GM13976 (cell line): ENCODE data around the gene RSU1.

ENCODE experiments used
- DNase-seq: peaks from one replicate; pipeline ENCODE4 v3.0.0; 2012; ENCODE audit warnings: low spot score
- in situ Hi-C: fragments of 300-500 bp; cut with MboI; formaldehyde crosslinking; loops from one replicate; pipeline ENCODE4 v1.12.0; 2022; ENCODE audit warnings: low sequenced_read_pairs, mixed read lengths, inconsistent platforms; ENCODE audit not compliant: unreplicated experiment
- TF ChIP-seq, protein P1 (sequence below): IDR thresholded peaks from 2 replicates; pipeline ENCODE4 v1.5.1; 2012; ENCODE audit warnings: borderline replicate concordance, mild to moderate bottlenecking; ENCODE audit not compliant: insufficient read depth; ENCODE audit errors: extremely low read depth, missing control alignments, control extremely low read depth

Gene RSU1

GRCh38 chr10:16822726-16823360, 5.6 kb upstream of the RSU1 start:
- DNase-seq, result no peak
- TF ChIP-seq, protein P1, sequence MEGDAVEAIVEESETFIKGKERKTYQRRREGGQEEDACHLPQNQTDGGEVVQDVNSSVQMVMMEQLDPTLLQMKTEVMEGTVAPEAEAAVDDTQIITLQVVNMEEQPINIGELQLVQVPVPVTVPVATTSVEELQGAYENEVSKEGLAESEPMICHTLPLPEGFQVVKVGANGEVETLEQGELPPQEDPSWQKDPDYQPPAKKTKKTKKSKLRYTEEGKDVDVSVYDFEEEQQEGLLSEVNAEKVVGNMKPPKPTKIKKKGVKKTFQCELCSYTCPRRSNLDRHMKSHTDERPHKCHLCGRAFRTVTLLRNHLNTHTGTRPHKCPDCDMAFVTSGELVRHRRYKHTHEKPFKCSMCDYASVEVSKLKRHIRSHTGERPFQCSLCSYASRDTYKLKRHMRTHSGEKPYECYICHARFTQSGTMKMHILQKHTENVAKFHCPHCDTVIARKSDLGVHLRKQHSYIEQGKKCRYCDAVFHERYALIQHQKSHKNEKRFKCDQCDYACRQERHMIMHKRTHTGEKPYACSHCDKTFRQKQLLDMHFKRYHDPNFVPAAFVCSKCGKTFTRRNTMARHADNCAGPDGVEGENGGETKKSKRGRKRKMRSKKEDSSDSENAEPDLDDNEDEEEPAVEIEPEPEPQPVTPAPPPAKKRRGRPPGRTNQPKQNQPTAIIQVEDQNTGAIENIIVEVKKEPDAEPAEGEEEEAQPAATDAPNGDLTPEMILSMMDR, result no peak
- in situ Hi-C loops, result loop anchor here (25.0 kb wide), 1 partner anchor 936 kb away; no protein-coding TSS in a partner anchor

GRCh38 chr10:16822027-16822426, 4.8 kb upstream of the RSU1 start:
- in situ Hi-C loops, result loop anchor here (25.0 kb wide), 1 partner anchor 935 kb away; no protein-coding TSS in a partner anchor
- TF ChIP-seq, protein P1, result no peak
- DNase-seq, result no peak

GRCh38 chr10:16820421-16820820, 3.2 kb upstream of the RSU1 start:
- TF ChIP-seq, protein P1, result no peak
- no peak for DNase-seq
- in situ Hi-C loops, result loop anchor here (25.0 kb wide), 1 partner anchor 933 kb away; no protein-coding TSS in a partner anchor

GRCh38 chr10:16820018-16820417, 2.8 kb upstream of the RSU1 start:
- in situ Hi-C loops, result loop anchor here (25.0 kb wide), 1 partner anchor 933 kb away; no protein-coding TSS in a partner anchor
- DNase-seq, result no peak
- TF ChIP-seq, protein P1, result no peak

DNA sequence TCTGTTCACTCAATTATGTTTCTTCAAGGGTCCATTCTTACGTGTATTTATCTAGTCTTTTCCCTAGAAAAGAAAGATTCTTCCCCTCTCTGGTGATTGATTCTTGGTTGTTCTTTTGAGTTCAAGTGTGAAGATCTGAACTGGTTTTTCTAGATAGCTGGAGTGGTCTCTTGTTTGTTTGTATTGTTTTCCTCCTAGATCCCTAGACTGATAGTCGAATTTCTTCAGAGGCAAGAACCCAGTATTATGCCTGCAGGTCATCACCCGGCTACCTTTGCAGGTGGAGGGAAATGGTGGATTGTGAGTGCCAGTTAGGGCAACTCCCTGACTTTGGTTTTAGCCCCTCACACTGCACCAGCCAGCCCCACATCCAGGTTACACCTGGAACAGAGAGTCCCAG, 2.2 kb upstream of the RSU1 start:
- in situ Hi-C loops, result loop anchor here (25.0 kb wide), 1 partner anchor 932 kb away; no protein-coding TSS in a partner anchor
- TF ChIP-seq, protein P1, result no peak
- DNase-seq, result no peak

- TF ChIP-seq, protein P1, result no peak
- in situ Hi-C loops, result loop anchor here (25.0 kb wide), 1 partner anchor 932 kb away; no protein-coding TSS in a partner anchor
- no peak for DNase-seq
Measured at GRCh38 chr10:16819026-16819425, 1.8 kb upstream of the RSU1 start.

- no peak for DNase-seq
- TF ChIP-seq, protein P1, result no peak
- in situ Hi-C loops, result loop anchor here (25.0 kb wide), 1 partner anchor 929 kb away; no protein-coding TSS in a partner anchor
Measured at GRCh38 chr10:16816830-16817124, 447 bp downstream of the RSU1 start.
